ENCODE data around the gene FOXL2NB.

GRCh38 chr3:138902171-138902570 lies 44.8 kb upstream of the FOXL2NB start:
- TF ChIP-seq, protein P1, sequence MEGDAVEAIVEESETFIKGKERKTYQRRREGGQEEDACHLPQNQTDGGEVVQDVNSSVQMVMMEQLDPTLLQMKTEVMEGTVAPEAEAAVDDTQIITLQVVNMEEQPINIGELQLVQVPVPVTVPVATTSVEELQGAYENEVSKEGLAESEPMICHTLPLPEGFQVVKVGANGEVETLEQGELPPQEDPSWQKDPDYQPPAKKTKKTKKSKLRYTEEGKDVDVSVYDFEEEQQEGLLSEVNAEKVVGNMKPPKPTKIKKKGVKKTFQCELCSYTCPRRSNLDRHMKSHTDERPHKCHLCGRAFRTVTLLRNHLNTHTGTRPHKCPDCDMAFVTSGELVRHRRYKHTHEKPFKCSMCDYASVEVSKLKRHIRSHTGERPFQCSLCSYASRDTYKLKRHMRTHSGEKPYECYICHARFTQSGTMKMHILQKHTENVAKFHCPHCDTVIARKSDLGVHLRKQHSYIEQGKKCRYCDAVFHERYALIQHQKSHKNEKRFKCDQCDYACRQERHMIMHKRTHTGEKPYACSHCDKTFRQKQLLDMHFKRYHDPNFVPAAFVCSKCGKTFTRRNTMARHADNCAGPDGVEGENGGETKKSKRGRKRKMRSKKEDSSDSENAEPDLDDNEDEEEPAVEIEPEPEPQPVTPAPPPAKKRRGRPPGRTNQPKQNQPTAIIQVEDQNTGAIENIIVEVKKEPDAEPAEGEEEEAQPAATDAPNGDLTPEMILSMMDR (IDR thresholded peaks at IDR 0.05) = no peak
- TF ChIP-seq POLR2A (IDR thresholded peaks at IDR 0.05) (no peak), POLR2AphosphoS5 (IDR thresholded peaks at IDR 0.05) (no peak)

Data from transverse colon (tissue), 4 donors.